C1 segment of cervical spinal cord (tissue), 14 donors: ENCODE measurements around the gene CAMTA2.

Experiments used
- DNase-seq, 14 donors: peaks; one replicate each; lab custom pipeline; 2025; lab: John Stamatoyannopoulos, UW

CAMTA2 gene

DNA sequence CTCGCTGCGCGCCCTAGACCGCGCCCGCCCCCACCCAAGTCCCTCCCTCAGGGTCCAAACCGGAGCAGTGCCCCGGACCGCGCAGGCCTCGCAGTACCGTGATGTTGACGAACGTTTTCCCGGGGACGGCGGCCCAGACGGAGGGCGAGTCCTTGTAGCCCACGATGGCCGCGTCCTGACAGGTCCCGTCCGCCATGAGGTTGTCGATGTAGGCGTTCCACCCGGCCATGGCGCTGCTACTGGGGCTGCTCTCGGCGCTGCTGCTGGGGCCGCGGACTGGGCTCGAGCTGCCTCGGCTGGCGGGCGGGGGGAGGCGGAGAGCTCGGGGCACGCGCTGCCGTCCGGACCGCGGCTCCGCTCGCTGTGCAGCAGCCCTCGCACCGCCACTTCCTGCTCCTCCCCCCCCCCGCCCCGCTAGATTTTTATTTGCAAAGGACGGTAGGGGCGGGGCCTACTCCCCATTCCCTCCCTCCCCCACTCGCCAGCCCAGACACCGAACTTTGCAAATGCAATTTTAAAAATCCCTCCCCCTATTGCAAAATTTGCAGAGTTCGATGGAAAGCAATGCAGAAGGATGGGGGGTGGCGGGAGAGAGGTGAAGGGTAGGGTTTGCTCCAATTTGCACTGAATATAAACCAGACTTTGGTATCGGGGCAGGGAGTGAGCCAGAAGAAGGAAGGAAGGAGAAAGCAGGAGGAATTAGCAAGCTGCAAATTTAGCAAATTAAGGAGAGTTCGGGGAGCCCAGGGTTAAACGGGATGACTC, 39.1 kb downstream of the CAMTA2 start, which contains the start of gene PFN1:
TSS of gene PFN1 (minus strand) at position 365 of the 765 bp plus-strand sequence. CDS start at position 229, 136 bp downstream.
- peak in 13 of 14 donors; percentile 55 to 92 (median 82) for DNase-seq

DNA sequence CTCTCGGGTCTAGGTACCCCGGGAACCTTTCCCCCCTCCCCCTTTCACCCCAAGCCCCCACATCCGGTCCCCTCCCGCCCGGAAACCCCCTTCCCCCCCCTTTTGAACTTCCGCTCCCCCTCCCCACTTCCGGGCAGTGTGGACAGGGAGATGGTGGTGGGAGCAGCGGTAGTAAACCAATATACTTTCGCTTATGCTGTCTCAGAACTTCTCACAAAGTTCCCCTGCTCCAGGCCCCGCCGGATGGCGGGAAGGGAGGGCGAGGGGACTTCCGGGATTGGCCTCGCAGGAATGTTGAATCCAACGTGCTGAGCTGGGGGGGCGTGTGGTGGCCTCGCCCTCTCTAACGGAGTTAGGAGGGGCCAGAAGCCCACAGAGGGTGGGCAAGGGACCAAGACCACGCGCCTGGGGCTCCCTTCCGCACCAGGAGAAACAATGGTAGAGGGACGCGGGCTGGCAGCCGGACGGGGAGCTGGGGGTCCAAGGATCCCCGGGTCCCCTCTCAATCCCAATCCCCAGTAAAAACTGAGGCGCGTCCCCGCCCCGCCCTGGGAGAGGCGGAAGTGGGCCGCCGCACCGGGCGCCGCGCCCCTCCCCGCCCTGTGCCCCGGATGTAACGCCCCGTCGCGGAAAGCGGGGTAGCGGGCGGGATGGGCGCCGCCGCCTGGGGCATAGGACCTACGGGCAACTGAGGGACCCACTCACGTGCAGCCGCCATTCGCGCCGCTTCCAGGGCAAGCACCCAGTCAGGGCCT, 39.9 kb downstream of the CAMTA2 start:
- DNase-seq, result peak in 8 of 14 donors; percentile 16 to 69 (median 55)

- peak in 2 of 14 donors; percentile 26 to 29 for DNase-seq
Measured at GRCh38 chr17:4947010-4947410, 40.5 kb downstream of the CAMTA2 start.

GRCh38 chr17:4946312-4946976, 41.0 kb downstream of the CAMTA2 start:
- no peak for DNase-seq

- DNase-seq, result no peak
Measured at GRCh38 chr17:4945944-4946280, 41.6 kb downstream of the CAMTA2 start.

- DNase-seq, result peak in 2 of 14 donors; percentile 35 to 56
Measured at GRCh38 chr17:4945176-4945943, 42.1 kb downstream of the CAMTA2 start.

DNA sequence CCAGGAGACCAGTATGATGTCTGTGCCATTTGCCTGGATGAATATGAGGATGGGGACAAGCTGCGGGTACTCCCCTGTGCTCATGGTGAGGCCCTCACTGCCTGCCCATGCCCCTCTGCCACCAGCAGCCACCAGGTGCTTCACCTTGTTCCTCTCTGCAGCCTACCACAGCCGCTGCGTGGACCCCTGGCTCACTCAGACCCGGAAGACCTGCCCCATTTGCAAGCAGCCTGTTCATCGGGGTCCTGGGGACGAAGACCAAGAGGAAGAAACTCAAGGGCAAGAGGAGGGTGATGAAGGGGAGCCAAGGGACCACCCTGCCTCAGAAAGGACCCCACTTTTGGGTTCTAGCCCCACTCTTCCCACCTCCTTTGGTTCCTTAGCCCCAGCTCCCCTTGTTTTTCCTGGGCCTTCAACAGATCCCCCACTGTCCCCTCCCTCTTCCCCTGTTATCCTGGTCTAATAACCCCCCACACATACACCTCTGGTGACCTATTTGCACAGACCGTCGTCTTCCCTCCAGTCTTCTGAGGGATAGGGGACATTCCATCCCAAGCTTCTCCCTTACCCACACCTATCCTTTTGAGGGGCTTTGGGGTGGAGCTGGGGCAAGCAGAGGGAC, 42.8 kb downstream of the CAMTA2 start:
- no peak for DNase-seq

GRCh38 chr17:4944163-4944553, 43.3 kb downstream of the CAMTA2 start:
- DNase-seq, result no peak

- no peak for DNase-seq
Measured at GRCh38 chr17:4942760-4943508, 44.5 kb downstream of the CAMTA2 start.

GRCh38 chr17:4941319-4941610, 46.2 kb downstream of the CAMTA2 start:
- no peak for DNase-seq

- DNase-seq, result no peak
Measured at GRCh38 chr17:4940555-4941318, 46.7 kb downstream of the CAMTA2 start.

DNA sequence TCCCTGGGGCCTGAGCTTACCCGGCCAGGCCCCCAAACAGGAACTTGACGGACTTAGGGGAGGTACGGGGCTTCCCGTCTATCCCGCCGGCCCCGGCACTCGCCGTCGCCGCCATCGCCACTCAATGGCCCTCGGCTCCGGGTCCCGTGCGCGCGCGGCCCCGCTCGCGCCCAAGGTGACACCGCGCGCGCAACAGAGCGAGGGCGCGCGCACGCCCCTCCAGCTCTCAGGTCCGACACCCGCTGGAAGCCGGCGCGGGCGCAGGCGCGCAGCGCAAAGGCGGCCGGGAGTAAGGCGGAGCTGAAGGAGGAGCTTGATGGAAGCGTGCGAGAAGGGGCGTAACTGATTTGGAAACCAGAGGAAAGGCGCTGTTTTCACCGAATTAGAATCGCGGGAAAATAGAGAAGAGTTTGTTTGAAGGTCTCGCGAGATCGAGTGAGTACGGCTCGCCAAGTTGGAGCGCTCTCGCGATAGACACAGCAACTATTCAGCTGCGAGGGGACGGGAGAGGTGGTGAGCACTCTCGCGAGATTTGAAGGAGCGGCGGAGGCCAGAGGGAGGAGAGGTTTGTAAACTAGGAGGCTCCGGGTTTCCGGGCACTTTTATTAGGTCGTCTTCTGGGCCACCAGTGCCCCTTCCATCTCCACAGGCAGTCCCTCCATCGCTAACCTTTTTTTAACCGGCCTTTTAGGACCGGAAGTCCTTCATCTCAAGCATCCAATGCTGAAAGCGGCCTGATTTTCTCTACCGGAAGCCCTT, 47.5 kb downstream of the CAMTA2 start, which contains the start of the genes RNF167 and SLC25A11:
TSS of gene RNF167 (plus strand) at position 473 of the 759 bp plus-strand sequence. CDS start 642 bp downstream, outside the sequence.
TSS of gene SLC25A11 (minus strand) at position 251 of the 759 bp plus-strand sequence. CDS start at position 115, 136 bp downstream.
- DNase-seq, result peak; percentile 73 to 99 (median 96)

DNA sequence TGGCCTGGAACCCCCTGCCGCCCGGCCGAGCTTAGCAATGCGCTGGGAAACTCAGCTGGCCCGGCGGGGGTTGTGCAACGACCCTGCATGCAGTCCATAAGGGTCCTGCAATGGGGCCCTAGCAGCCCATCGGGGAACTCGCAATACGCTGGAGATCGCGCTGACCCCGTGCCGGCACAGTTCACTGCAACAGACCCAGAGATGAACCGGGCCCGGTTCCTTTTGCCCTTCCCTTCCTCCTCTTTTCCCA, 48.0 kb downstream of the CAMTA2 start:
- no peak for DNase-seq

- no peak for DNase-seq
Measured at GRCh38 chr17:4938688-4939545, 48.6 kb downstream of the CAMTA2 start.

GRCh38 chr17:4938069-4938491, 49.4 kb downstream of the CAMTA2 start:
- DNase-seq, result no peak

DNA sequence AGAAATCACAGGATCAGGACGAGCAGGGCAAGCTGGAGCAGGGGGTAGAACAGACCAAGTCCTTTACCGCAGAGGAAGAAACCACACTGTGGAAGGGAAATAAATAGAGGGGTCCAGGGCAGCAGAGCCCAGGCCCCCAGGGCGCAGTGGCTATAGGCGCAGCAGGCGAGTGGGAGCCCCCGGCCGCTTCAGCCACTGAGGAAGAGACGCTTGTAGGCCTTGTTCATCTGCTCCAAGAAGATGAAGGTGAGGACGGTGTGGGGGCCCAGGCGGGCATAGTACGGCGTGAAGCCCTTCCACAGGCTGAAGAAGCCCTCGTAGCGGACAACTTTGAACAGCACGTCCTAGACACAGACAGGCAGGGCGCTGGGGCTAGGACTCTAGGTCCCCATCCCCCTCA, 49.9 kb downstream of the CAMTA2 start:
- DNase-seq, result no peak

GRCh38 chr17:4936436-4936835, 51.0 kb downstream of the CAMTA2 start:
- DNase-seq, result no peak

DNA sequence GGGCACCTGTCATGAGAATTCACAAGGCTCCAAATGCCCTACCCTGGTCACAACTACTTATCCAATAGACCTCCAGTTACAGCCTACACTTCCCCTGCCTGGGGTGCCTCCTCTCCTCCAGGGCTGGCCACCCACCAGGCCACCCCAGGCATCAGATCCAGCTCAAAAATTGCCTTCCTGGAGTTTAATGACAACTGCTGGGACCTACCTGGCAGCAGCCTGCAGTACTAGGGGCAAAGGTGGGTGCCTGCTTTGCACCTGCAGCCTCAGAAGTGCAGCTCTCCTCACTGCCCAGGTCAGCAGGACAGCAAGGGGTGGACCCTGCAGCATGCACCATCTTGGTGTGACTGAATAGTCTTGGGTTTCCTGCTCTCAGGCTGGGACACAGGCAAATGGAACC, 51.8 kb downstream of the CAMTA2 start:
- DNase-seq, result no peak
